ENCODE data around the gene IFNAR2.

DNA sequence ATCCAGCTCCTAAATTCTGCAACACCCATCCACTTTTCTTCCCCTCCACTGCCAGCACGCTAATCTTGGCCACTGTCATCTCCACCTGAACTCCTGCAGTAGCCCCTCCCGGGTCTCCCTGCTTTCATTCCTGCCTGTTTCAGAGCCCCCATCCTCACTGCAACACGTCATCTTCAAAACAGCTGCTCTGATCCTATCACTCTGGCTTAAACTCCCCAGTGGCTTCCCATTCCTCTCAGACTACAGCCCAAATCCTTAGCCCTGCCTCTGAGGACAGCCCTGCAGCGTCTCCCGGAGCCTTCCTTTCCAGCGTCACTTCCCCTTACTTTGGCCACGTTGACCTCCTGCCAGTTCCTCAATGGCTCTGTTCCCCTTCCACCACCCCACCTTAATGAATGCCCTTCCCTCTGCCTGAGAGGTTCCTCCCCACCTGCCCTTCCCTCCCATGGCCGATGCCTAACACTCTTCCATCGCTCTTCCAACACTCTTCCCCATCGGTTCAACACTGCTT, 22.9 kb upstream of the IFNAR2 start:
- TF ChIP-seq RAD21 (conservative IDR thresholded peaks at IDR 0.05) (no peak), EP300 (conservative IDR thresholded peaks at IDR 0.05; ENCODE audit: poor library complexity, severe bottlenecking) (no peak), EZH2 (IDR thresholded peaks at IDR 0.05; ENCODE audit: borderline replicate concordance, insufficient read depth, low read length, poor library complexity, severe bottlenecking) (no peak), POLR2AphosphoS5 (IDR thresholded peaks at IDR 0.05) (no peak), SMC3 (conservative IDR thresholded peaks at IDR 0.05; ENCODE audit: poor library complexity) (no peak), TAF1 (IDR thresholded peaks at IDR 0.05; ENCODE audit: low read depth) (no peak)
- TF ChIP-seq, protein P1, sequence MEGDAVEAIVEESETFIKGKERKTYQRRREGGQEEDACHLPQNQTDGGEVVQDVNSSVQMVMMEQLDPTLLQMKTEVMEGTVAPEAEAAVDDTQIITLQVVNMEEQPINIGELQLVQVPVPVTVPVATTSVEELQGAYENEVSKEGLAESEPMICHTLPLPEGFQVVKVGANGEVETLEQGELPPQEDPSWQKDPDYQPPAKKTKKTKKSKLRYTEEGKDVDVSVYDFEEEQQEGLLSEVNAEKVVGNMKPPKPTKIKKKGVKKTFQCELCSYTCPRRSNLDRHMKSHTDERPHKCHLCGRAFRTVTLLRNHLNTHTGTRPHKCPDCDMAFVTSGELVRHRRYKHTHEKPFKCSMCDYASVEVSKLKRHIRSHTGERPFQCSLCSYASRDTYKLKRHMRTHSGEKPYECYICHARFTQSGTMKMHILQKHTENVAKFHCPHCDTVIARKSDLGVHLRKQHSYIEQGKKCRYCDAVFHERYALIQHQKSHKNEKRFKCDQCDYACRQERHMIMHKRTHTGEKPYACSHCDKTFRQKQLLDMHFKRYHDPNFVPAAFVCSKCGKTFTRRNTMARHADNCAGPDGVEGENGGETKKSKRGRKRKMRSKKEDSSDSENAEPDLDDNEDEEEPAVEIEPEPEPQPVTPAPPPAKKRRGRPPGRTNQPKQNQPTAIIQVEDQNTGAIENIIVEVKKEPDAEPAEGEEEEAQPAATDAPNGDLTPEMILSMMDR (IDR thresholded peaks at IDR 0.05; ENCODE audit: poor library complexity, severe bottlenecking) = no peak
- TF ChIP-seq, protein P2, sequence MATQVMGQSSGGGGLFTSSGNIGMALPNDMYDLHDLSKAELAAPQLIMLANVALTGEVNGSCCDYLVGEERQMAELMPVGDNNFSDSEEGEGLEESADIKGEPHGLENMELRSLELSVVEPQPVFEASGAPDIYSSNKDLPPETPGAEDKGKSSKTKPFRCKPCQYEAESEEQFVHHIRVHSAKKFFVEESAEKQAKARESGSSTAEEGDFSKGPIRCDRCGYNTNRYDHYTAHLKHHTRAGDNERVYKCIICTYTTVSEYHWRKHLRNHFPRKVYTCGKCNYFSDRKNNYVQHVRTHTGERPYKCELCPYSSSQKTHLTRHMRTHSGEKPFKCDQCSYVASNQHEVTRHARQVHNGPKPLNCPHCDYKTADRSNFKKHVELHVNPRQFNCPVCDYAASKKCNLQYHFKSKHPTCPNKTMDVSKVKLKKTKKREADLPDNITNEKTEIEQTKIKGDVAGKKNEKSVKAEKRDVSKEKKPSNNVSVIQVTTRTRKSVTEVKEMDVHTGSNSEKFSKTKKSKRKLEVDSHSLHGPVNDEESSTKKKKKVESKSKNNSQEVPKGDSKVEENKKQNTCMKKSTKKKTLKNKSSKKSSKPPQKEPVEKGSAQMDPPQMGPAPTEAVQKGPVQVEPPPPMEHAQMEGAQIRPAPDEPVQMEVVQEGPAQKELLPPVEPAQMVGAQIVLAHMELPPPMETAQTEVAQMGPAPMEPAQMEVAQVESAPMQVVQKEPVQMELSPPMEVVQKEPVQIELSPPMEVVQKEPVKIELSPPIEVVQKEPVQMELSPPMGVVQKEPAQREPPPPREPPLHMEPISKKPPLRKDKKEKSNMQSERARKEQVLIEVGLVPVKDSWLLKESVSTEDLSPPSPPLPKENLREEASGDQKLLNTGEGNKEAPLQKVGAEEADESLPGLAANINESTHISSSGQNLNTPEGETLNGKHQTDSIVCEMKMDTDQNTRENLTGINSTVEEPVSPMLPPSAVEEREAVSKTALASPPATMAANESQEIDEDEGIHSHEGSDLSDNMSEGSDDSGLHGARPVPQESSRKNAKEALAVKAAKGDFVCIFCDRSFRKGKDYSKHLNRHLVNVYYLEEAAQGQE (IDR thresholded peaks at IDR 0.05; ENCODE audit: borderline replicate concordance) = no peak

All from neural cell (in vitro differentiated cells).